Lower leg skin (tissue), 4 donors: ENCODE measurements around the gene POT1. TPM values are rescaled to one million over a fixed set of nuclear protein-coding genes. Genes with fewer than 3 reads are reported as not detected.

Source experiments
- DNase-seq, 2 donors: peaks; one replicate each; pipeline ENCODE4 v3.0.0-alpha.2; 2019; ENCODE audit warnings: low spot score in 2 of 2
- H3K4me3 ChIP-seq: fragments of 200-600 bp; sonication (generic); 2 replicates; pipeline ENCODE4 v1.5.1; 2017; ENCODE audit warnings: mild to moderate bottlenecking, low read depth; ENCODE audit not compliant: poor library complexity, severe bottlenecking
- POLR2A ChIP-seq, 2 donors: fragments of 450-650 bp; IDR thresholded peaks; one replicate each; pipeline ENCODE4 v1.6.1; 2016 to 2017; ENCODE audit warnings: antibody characterized with exemption in 2 of 2, mild to moderate bottlenecking in 1 of 2, moderate library complexity in 1 of 2
- WGBS, 2 donors: methylation state at CpG; one replicate each; pipeline ENCODE4 v1.1.5; 2018; 5-methylcytosine and 5-hydroxymethylcytosine counted together
- intact Hi-C: fragments of 100-400 bp; cut with DNase I; formaldehyde crosslinking; loops from one replicate; pipeline ENCODE4 v1.15.0; 2023; ENCODE audit warnings: low total_unique reads
- total RNA-seq, 4 donors: library from RNA; depleted of rRNA; stranded (reverse); fragments of >200 nt; gene quantifications; one replicate each; pipeline ENCODE4 v1.1.0, GENCODE V29; 2016
- TF ChIP-seq, protein P1 (sequence below), 3 donors: fragments of 450-650 bp; IDR thresholded peaks; one replicate each; pipeline ENCODE4 v1.5.1; 2016; ENCODE audit warnings: antibody characterized with exemption in 3 of 3, mild to moderate bottlenecking in 3 of 3, moderate library complexity in 2 of 3

Gene POT1
- total RNA-seq, 4 donors from 2014 or later, result 13.9 to 17.8 (median 14.9) TPM

DNA sequence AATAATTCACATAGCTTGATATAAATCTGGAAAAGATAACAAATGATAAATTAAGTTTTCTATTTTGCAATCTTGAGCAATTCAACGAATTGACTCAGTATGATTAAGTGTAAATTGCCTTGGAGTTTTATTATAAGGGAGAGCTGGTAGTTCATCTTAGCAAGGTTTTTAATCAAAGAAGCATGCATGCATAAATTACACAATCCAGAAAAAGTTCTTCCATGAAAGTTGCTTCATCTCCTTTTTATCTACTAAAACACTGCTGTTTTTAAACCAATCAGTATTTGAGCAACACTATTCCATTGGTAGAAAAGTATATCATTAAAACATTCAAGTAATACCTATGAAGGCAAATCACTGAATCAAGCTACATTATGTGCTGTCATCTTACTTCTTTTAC is 47.6 kb downstream of the POT1 start:
- WGBS, 2 donors, result 46 to 52% methylated on average over 1 of the region's 1 CpG
- intact Hi-C loops, result no loop called here
- no peak for DNase-seq

DNA sequence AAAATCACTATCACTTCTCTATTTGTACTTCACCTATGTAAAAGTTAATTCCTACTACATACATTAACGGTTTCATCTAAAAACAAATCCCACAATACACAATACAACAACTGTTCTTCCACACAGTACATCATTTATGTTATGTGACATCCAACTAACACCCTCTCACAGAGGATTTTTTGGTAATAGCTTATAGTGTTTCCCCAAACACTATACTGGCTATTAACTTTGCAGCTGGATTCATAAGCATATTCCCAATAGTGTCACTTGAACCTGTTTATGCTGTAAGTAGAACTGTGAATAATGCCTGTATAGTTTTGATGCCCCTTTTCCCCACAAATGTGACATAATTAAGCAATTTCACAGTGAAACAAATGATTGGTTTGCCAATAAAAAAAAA is 49.9 kb downstream of the POT1 start:
- H3K4me3 ChIP-seq, result no peak overlapping the region
- 85 to 88% methylated on average over 1 of the region's 1 CpG for WGBS, 2 donors
- TF ChIP-seq, protein P1, sequence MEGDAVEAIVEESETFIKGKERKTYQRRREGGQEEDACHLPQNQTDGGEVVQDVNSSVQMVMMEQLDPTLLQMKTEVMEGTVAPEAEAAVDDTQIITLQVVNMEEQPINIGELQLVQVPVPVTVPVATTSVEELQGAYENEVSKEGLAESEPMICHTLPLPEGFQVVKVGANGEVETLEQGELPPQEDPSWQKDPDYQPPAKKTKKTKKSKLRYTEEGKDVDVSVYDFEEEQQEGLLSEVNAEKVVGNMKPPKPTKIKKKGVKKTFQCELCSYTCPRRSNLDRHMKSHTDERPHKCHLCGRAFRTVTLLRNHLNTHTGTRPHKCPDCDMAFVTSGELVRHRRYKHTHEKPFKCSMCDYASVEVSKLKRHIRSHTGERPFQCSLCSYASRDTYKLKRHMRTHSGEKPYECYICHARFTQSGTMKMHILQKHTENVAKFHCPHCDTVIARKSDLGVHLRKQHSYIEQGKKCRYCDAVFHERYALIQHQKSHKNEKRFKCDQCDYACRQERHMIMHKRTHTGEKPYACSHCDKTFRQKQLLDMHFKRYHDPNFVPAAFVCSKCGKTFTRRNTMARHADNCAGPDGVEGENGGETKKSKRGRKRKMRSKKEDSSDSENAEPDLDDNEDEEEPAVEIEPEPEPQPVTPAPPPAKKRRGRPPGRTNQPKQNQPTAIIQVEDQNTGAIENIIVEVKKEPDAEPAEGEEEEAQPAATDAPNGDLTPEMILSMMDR (IDR thresholded peaks at IDR 0.05), result no peak
- no peak for TF ChIP-seq POLR2A (IDR thresholded peaks at IDR 0.05)
- intact Hi-C loops, result no loop called here
- no peak for DNase-seq

More for the DNA sequence above, 47.6 kb downstream of the POT1 start:
- TF ChIP-seq, protein P1 (IDR thresholded peaks at IDR 0.05), result no peak
- TF ChIP-seq POLR2A (IDR thresholded peaks at IDR 0.05), result no peak
- no peak overlapping the region for H3K4me3 ChIP-seq

DNA sequence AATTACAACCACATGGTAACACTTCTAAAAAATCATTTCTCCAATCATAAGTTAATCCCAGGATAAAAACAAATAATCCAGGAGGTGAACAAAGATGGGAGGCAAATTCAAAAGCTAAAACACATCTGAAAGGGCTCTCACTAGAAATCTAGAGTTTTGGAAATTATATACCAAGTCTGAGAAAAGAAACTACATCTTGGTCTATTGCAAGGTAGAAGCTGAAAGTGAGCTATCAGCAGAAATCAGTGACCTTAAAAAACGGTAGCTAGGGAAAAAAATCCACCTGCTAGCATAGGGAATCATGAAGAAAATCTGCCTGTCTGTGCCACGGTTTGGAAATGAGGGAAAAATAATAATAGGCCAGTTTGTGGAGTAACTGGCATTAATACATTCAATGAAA is 50.5 kb downstream of the POT1 start:
- no peak for DNase-seq
- intact Hi-C loops, result no loop called here
- 80 to 87% methylated on average over 2 of the region's 2 CpGs for WGBS, 2 donors
- H3K4me3 ChIP-seq, result no peak overlapping the region
- no peak for TF ChIP-seq POLR2A (IDR thresholded peaks at IDR 0.05)
- TF ChIP-seq, protein P1 (IDR thresholded peaks at IDR 0.05), result no peak

DNA sequence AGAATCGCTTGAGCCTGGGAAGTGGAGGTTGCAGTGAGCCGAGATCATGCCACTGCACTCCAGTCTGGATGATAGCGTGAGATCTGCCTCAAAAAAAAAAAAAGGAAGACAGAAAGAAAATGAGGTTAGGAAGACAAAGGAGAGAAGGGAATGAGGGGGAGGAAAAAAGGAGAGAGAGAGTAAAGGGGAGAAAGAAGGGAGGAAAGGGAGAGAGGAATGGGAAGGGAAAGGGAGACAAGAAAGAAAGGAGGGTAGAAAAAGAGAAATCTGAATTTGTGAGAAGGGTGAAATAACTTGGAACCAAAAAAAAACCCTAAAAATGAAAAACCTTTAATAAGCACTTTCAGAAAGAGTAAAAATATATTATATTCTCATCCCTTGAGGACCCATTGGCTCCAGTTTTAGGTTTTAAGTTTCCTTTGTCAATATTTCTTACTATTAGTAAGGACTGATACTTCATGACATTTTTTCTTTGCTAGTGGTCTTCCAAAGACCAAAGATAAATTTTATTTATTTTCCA is 54.9 kb downstream of the POT1 start:
- TF ChIP-seq, protein P1 (IDR thresholded peaks at IDR 0.05), result no peak
- TF ChIP-seq POLR2A (IDR thresholded peaks at IDR 0.05), result no peak
- WGBS, 2 donors, result 97 to 98% methylated on average over 3 of the region's 3 CpGs
- intact Hi-C loops, result no loop called here
- H3K4me3 ChIP-seq, result no peak overlapping the region
- no peak for DNase-seq

DNA sequence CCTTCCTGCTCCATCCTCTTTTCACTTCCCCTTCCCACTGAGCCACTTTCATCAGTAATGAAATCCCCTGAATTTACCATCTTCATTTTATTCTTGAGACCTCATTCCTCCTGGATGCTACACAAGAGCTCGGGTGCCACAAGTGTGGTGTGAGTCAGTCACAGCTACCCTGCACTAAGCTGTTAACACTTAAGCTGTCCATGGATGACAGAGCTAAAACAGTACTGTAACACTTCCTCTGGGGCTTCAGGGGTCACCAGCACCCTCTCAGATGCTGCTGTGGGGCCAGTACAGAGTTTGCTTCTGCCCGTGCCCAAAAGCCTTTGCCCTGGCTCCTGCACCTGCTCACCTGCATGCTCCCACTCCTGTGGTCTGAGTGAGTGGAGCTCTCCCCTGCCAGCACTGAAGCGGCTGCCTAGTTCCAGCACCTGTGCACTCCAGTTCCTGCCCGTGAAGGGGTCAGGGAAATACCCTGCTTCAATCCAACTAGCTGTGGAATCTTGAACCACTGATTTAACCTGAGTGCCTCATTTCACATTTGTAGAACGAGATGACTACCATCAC is 71.9 kb downstream of the POT1 start:
- TF ChIP-seq, protein P1 (IDR thresholded peaks at IDR 0.05), result no peak
- TF ChIP-seq POLR2A (IDR thresholded peaks at IDR 0.05), result no peak
- peak in 1 of 2 donors; percentile 77 for DNase-seq
- WGBS, 2 donors, result 77 to 96% methylated on average over 5 of the region's 5 CpGs

More for the DNA sequence above, 71.9 kb downstream of the POT1 start:
- intact Hi-C loops, result no loop called here
- no peak overlapping the region for H3K4me3 ChIP-seq
